Panc1 (cell line): ENCODE data around the gene C22orf39. TPM values are rescaled to one million over a fixed set of nuclear protein-coding genes. Genes with fewer than 3 reads are reported as not detected.

Source experiments
- ATAC-seq: fragments of 200-7000 bp; cut with Tn5 transposase; 2 replicates; pipeline ENCODE4 v1.9.1; 2020; ENCODE audit warnings: mild to moderate bottlenecking, moderate library complexity
- BruUV-seq: library from RNA; stranded (reverse); fragments of 400-500 nt; replicated peaks from 2 replicates; lab custom pipeline; 2021; lab: Mats Ljungman, UMichigan
- CTCF ChIA-PET: fragments of 300-600 bp; sonication (Branson Sonifier 250); formaldehyde crosslinking; loops from one replicate; lab custom pipeline; 2022; ENCODE audit warnings: antibody characterized with exemption; lab: Charles Lee
- POLR2A ChIA-PET: fragments of 300-600 bp; sonication (Branson Sonifier 250); formaldehyde crosslinking; loops from one replicate; lab custom pipeline; 2022; ENCODE audit warnings: antibody characterized with exemption; lab: Charles Lee
- DNase-seq: peaks from one replicate; pipeline ENCODE4 v3.0.0-alpha.2; 2010; ENCODE audit warnings: low read depth, low spot score
- H3K27ac ChIP-seq: 2 replicates; pipeline ENCODE4 v1.5.1; 2011; ENCODE audit warnings: mild to moderate bottlenecking, low read length, inconsistent platforms
- H3K27me3 ChIP-seq: fragments of 200-500 bp; sonication (Bioruptor generic); 2 replicates; pipeline ENCODE4 v1.6.0; 2014; ENCODE audit warnings: low read length, inconsistent platforms; ENCODE audit not compliant: control insufficient read depth, insufficient read depth
- H3K36me3 ChIP-seq: fragments of 200-500 bp; sonication (Bioruptor generic); 2 replicates; pipeline ENCODE4 v1.5.1; 2014; ENCODE audit warnings: inconsistent platforms, mild to moderate bottlenecking, low read length, moderate library complexity; ENCODE audit not compliant: control insufficient read depth, insufficient read depth
- H3K4me1 ChIP-seq: 2 replicates; pipeline ENCODE4 v1.5.1; 2011; ENCODE audit warnings: inconsistent platforms, mild to moderate bottlenecking, low read length, moderate library complexity; ENCODE audit not compliant: control insufficient read depth, insufficient read depth
- H3K4me3 ChIP-seq, 2 experiments: 2 replicates each; pipeline ENCODE4 v1.5.1; 2011 to 2012; ENCODE audit warnings: low read depth in 2 of 2, low read length in 2 of 2, mild to moderate bottlenecking in 2 of 2, inconsistent platforms in 1 of 2, moderate library complexity in 1 of 2
- H3K9me3 ChIP-seq: fragments of 200-500 bp; sonication (Bioruptor generic); 2 replicates; pipeline ENCODE4 v1.5.1; 2014; ENCODE audit warnings: low read depth, mild to moderate bottlenecking, inconsistent platforms, low read length, moderate library complexity; ENCODE audit not compliant: control insufficient read depth, insufficient read depth
- CTCF ChIP-seq: fragments of 450-650 bp; IDR thresholded peaks from 2 replicates; pipeline ENCODE4 v1.5.1; 2017; ENCODE audit warnings: mild to moderate bottlenecking
- POLR2AphosphoS5 ChIP-seq: IDR thresholded peaks from 2 replicates; pipeline ENCODE4 v1.6.1; 2012; ENCODE audit warnings: mild to moderate bottlenecking, low read depth, low read length, moderate library complexity
- REST ChIP-seq, 2 experiments: IDR thresholded peaks; 2 replicates each; pipeline ENCODE4 v1.6.1; 2011 to 2012; ENCODE audit warnings: low read depth in 2 of 2, control low read depth in 1 of 2, low read length in 1 of 2, mild to moderate bottlenecking in 1 of 2, moderate library complexity in 1 of 2; ENCODE audit not compliant: insufficient read depth in 1 of 2
- SIN3A ChIP-seq: IDR thresholded peaks from 2 replicates; pipeline ENCODE4 v1.6.1; 2012; ENCODE audit warnings: low read depth, mild to moderate bottlenecking, low read length, moderate library complexity, borderline replicate concordance; ENCODE audit not compliant: insufficient read depth
- TCF7L2 ChIP-seq: IDR thresholded peaks from 2 replicates; pipeline ENCODE4 v1.6.1; 2011; ENCODE audit warnings: mild to moderate bottlenecking, low read depth, low read length, inconsistent platforms
- in situ Hi-C: cut with HindIII; loops from 2 replicates; pipeline ENCODE4 v1.10.0; 2016; ENCODE audit warnings: low sequenced_read_pairs, low pct_unique_long_range_greater_than_20kb
- intact Hi-C: fragments of 100-400 bp; cut with micrococcal nuclease; formaldehyde crosslinking; loops from one replicate; pipeline ENCODE4 v1.10.0; 2022; ENCODE audit not compliant: unreplicated experiment
- total RNA-seq: library from RNA; stranded (reverse); gene quantifications from one replicate; pipeline ENCODE4 v1.2.1, GENCODE V29; 2021; ENCODE audit not compliant: unreplicated experiment

The C22orf39 gene
- total RNA-seq, 1 experiment from 2014 or later = 20.5 TPM

- TF ChIP-seq POLR2AphosphoS5 = no peak
- POLR2A ChIA-PET = no interaction called here
- in situ Hi-C loops (no loop called here), intact Hi-C loops (no loop called here)
- Histone ChIP-seq H3K36me3 (no peaks in the 10 kb centered on the region; the same call in none of the 2 replicates), H3K4me3 (no peak overlapping the region), H3K27me3 (no peaks in the 10 kb centered on the region), H3K4me1 (peaks cover 13% of the 10 kb centered on the region; the same call in 1 of the 2 replicates), H3K9me3 (no peaks in the 10 kb centered on the region), H3K27ac (no peak overlapping the region)
- CTCF ChIA-PET = no interaction called here
- BruUV-seq = no TSS peak
- no peak for ATAC-seq
- DNase-seq = no peak
Measured at GRCh38 chr22:19443544-19444211, 3.8 kb downstream of the C22orf39 start.

- Histone ChIP-seq H3K27me3 (no peaks in the 10 kb centered on the region), H3K4me3 (no peak overlapping the region), H3K36me3 (no peaks in the 10 kb centered on the region; the same call in none of the 2 replicates), H3K9me3 (no peaks in the 10 kb centered on the region), H3K4me1 (peaks cover 7% of the 10 kb centered on the region; the same call in 1 of the 2 replicates), H3K27ac (no peak overlapping the region)
- ChIA-PET POLR2A (no interaction called here), CTCF (no interaction called here)
- in situ Hi-C loops = no loop called here
- BruUV-seq = no TSS peak
- ATAC-seq = no peak
- intact Hi-C loops = no loop called here
- no peak for DNase-seq
- no peak for TF ChIP-seq SIN3A
- no peak for TF ChIP-seq REST (IDR thresholded peaks at IDR 0.05; ENCODE audit: insufficient read depth in 1 of 2, low read depth in 2 of 2, low read length in 1 of 2)
- no peak for TF ChIP-seq CTCF
- no peak for TF ChIP-seq POLR2AphosphoS5
- TF ChIP-seq TCF7L2 = no peak
Measured at GRCh38 chr22:19442166-19442565, 5.3 kb downstream of the C22orf39 start.
